Measurements from ENCODE around the gene TRMT112. TPM values are rescaled to one million over a fixed set of nuclear protein-coding genes. Genes with fewer than 3 reads are reported as not detected.

TRMT112 gene
- total and polyA plus RNA-seq, 2 of the 8 experiments (the other 6 are each of a cell fraction or from before 2014, with no cell fraction given), result 300 to 650 TPM

DNA sequence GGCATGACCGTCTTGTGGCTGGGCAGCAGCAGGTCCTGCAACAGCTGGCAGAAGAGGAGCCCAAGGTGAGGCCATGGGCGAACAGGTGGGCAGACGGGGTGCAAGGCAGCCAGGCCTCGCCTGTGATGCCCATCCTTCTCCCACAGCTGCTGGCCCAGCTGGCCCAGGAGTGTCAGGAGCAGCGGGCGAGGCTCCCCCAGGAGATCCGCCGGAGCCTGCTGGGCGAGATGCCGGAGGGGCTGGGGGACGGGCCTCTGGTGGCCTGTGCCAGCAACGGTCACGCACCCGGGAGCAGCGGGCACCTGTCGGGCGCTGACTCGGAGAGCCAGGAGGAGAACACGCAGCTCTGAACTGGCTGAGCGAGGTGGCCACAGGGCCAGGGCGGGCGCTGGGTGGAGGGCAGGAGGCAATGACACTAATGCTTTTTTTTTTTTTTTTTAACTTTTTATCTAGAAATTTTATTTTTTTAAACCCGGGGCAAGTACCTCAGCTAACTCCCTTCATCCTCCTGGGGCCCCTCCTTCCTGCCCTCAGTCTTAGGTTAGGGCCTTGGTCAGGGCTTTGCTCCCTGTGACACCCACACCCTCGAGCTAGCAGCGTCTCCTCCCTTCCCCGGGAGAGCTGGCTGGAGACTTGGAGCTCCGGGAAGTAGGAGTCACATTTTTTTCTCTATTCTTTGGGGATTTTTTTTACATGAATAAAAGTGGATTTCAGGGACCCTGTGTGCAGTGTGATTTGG lies 50.0 kb downstream of the TRMT112 start:
- H3K23me2 ChIP-seq (ENCODE audit: low read depth, low read length), result peaks cover 4% of the 10 kb centered on the region
- H2BK12ac ChIP-seq (ENCODE audit: low read depth, low read length), result no peak overlapping the region
- FAIRE-seq, result no peak
- H3K27ac ChIP-seq (ENCODE audit: low read depth, low read length), result no peak overlapping the region
- CTCF ChIA-PET (ENCODE audit: partially characterized antibody), result interaction anchor here (0.6 to 13.7 kb wide), 12 partner anchors 11 to 1592 kb away, joined by 3 to 168 read pairs (median 4); partner anchors contain the start of genes BAD, CATSPERZ, ESRRA and NUDT22
- no peak overlapping the region for H2BK120ac ChIP-seq (replicated peaks; ENCODE audit: low read depth, low read length)
- H3K4me1 ChIP-seq (replicated peaks in 1 of 4; ENCODE audit: control insufficient read depth in 3 of 4, insufficient read depth in 4 of 4, low read length in 3 of 4), result peaks cover 0 to 11% (median 5%) of the 10 kb centered on the region in 4 experiments; a peak in 5 of 7 replicates
- no peak overlapping the region for H3K23ac ChIP-seq (ENCODE audit: insufficient read length)
- DNase-seq (ENCODE audit: low read depth in 1 of 2, low spot score in 2 of 2), result no peak
- no peak overlapping the region for H4K5ac ChIP-seq (ENCODE audit: insufficient read length, low read depth, low read length)
- H3K36me3 ChIP-seq (ENCODE audit: control insufficient read depth in 2 of 4, insufficient read depth in 4 of 4, low read length in 3 of 4), result peaks cover 10 to 41% (median 15%) of the 10 kb centered on the region in 4 experiments
- no peak overlapping the region for H3K14ac ChIP-seq (ENCODE audit: insufficient read length)
- H3K79me1 ChIP-seq (ENCODE audit: low read depth, low read length), result no peaks in the 10 kb centered on the region
- no peaks in the 10 kb centered on the region for H3K27me3 ChIP-seq (replicated peaks in 1 of 4; ENCODE audit: control insufficient read depth in 3 of 4, extremely low read depth in 1 of 4, insufficient read depth in 3 of 4, low read length in 3 of 4)
- H3K56ac ChIP-seq (replicated peaks; ENCODE audit: insufficient read length, low read depth, low read length), result no peak overlapping the region
- H3K18ac ChIP-seq (ENCODE audit: extremely low read depth, low read length), result no peak overlapping the region
- 0 out of 4 replicates have a peak, but pooled peaks cover 0 to under 1% of the 10 kb centered on the region in 2 experiments for H3K79me2 ChIP-seq (ENCODE audit: control insufficient read depth in 1 of 2, insufficient read depth in 2 of 2, low read length in 2 of 2)
- H4K91ac ChIP-seq (replicated peaks; ENCODE audit: insufficient read length, low read length), result no peak overlapping the region
- H4K8ac ChIP-seq (ENCODE audit: extremely low read depth, insufficient read depth, low read length), result no peak overlapping the region
- H2AK5ac ChIP-seq (ENCODE audit: low read depth, low read length), result no peak overlapping the region
- H3K9me3 ChIP-seq (ENCODE audit: insufficient read depth in 2 of 2, low read depth in 1 of 2, low read length in 1 of 2), result no peaks in the 10 kb centered on the region
- no peak overlapping the region for H3K9ac ChIP-seq (replicated peaks in 1 of 4; ENCODE audit: extremely low read depth in 1 of 4, low read depth in 3 of 4, low read length in 3 of 4)
- 92% methylated on average over 27 of the region's 27 CpGs; no CpG with 5 or more reads in 1 of the 2 experiments for WGBS, 2 experiments (ENCODE audit: extremely low coverage in 1 of 2, insufficient coverage in 1 of 2, insufficient read length in 1 of 2, insufficient replicate concordance in 2 of 2, low coverage in 1 of 2, low lambda C conversion rate in 2 of 2, missing lambda C conversion rate in 1 of 2)
- H3K4me3 ChIP-seq (ENCODE audit: extremely low read depth in 1 of 4, insufficient read depth in 2 of 4, low read depth in 3 of 4, low read length in 4 of 4), result no peak overlapping the region
- no peak overlapping the region for H2BK15ac ChIP-seq (ENCODE audit: low read length)
- no peak overlapping the region for H2BK20ac ChIP-seq (ENCODE audit: low read length)
- H3K4me2 ChIP-seq (ENCODE audit: insufficient read depth in 1 of 2, low read depth in 2 of 2, low read length in 2 of 2), result no peak overlapping the region
- no peak overlapping the region for H3K4ac ChIP-seq (replicated peaks; ENCODE audit: insufficient read length, low read depth, low read length)
- peaks cover 4 to 9% of the 10 kb centered on the region in 2 experiments for H4K20me1 ChIP-seq (replicated peaks in 1 of 2; ENCODE audit: control insufficient read depth in 1 of 2, insufficient read depth in 2 of 2, low read length in 2 of 2)
- POLR2A ChIA-PET (ENCODE audit: partially characterized antibody), result interaction anchor here (0.6 to 11.9 kb wide), 10 partner anchors 10 to 61 kb away, joined by 3 to 352 read pairs (median 36); partner anchors contain the start of genes BAD, ESRRA, FERMT3 and FKBP2
- H2AFZ ChIP-seq (ENCODE audit: low read length), result no peak overlapping the region
- H2BK5ac ChIP-seq (ENCODE audit: low read depth, low read length), result no peak overlapping the region
- no peak for TF ChIP-seq CTCF (IDR thresholded peaks at IDR 0.05; ENCODE audit: control extremely low read depth in 1 of 3, insufficient read depth in 1 of 3, low read depth in 1 of 3, low read length in 3 of 3)
- no peak for TF ChIP-seq KDM4A (IDR thresholded peaks at IDR 0.05; ENCODE audit: low read depth, low read length, severe bottlenecking)
- TF ChIP-seq ASH2L (IDR thresholded peaks at IDR 0.05; ENCODE audit: low read length), result no peak
- TF ChIP-seq BACH1 (IDR thresholded peaks at IDR 0.05; ENCODE audit: low read length), result no peak
- TF ChIP-seq MAX (IDR thresholded peaks at IDR 0.05), result no peak
- TF ChIP-seq, protein P1, sequence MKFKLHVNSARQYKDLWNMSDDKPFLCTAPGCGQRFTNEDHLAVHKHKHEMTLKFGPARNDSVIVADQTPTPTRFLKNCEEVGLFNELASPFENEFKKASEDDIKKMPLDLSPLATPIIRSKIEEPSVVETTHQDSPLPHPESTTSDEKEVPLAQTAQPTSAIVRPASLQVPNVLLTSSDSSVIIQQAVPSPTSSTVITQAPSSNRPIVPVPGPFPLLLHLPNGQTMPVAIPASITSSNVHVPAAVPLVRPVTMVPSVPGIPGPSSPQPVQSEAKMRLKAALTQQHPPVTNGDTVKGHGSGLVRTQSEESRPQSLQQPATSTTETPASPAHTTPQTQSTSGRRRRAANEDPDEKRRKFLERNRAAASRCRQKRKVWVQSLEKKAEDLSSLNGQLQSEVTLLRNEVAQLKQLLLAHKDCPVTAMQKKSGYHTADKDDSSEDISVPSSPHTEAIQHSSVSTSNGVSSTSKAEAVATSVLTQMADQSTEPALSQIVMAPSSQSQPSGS (IDR thresholded peaks at IDR 0.05; ENCODE audit: low read length), result no peak
- no peak for TF ChIP-seq BRCA1 (IDR thresholded peaks at IDR 0.05; ENCODE audit: low read depth, low read length)
- no peak for TF ChIP-seq SP2 (IDR thresholded peaks at IDR 0.05; ENCODE audit: low read length)
